EH (cell line): ENCODE results near the gene ENPP7.

Experiments used
- DNase-seq: peaks from one replicate; pipeline ENCODE4 v3.0.0-alpha.2; 2015; ENCODE audit warnings: low read depth

Gene ENPP7

GRCh38 chr17:79704691-79705090 is 26.1 kb upstream of the ENPP7 start:
- no peak for DNase-seq

DNA sequence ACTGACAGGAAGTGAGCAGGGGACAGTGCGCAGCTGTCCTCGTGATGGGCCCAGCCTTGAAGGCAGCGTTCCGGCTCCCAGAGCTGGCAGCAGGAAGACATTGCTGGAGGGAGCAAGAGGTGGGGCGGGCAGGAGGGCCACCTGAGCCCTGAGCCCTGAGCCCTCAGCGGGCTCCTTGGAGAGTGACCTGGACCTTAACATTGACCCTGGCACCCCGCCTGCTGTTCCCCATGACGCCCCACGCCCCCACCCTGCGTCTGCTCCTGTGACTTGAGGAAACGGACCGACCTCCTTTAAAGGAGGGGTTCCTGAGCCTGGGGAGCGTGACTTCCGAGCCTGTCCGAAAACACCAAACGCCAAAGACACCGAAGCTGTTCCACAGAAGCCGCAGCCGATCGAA is 25.1 kb upstream of the ENPP7 start:
- DNase-seq, result no peak

DNA sequence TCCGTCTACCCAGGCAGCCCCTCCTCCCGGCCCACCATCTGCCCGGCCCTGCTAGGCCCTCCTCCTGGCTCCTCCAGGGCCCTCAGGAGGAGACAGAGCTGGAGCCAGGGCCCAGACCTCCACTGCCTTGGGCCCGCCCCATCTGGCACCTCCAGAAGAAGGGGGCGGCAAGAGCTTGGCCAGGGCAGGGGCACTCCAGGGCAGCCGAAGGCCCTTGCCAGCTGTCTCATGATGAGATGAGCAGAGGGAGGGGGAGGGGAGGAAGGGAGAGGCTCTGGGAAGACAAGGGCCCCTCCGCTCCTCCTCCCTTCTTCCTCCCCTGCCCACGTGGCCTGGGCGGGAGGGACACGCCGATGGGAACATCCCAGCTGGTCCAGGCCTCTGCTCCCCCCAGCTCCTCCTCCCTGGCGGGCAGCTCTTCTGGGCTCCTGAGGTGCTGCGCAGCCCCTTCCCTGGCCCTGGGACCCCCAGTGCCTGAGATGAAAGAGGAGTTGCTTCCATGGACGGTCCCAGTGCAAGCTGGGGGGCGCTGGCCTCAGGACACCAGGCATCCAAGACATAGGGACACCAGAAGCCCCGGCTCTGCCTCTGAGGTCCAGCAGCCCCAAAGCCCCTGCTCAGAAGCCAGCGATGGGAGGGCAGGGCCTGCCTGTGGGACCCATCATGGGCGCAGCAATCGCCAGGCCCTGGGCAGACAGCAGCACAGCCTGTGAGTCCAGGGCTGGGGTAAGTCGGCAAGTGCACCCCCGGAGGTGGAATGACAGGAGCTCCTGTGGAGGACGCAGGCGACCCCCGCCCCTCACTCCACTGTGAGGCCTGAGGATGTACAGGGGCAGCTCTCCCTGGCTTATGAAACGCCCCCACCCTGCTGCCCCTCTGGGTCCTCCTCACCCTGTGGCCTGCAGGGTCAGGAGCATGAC is 23.6 kb upstream of the ENPP7 start:
- peak; percentile 41 for DNase-seq

- peak; percentile 51 for DNase-seq
These were observed 22.5 kb upstream of the ENPP7 start for GRCh38 chr17:79707931-79708891.

GRCh38 chr17:79711715-79712305 is 18.9 kb upstream of the ENPP7 start:
- peak; percentile 32 for DNase-seq

DNA sequence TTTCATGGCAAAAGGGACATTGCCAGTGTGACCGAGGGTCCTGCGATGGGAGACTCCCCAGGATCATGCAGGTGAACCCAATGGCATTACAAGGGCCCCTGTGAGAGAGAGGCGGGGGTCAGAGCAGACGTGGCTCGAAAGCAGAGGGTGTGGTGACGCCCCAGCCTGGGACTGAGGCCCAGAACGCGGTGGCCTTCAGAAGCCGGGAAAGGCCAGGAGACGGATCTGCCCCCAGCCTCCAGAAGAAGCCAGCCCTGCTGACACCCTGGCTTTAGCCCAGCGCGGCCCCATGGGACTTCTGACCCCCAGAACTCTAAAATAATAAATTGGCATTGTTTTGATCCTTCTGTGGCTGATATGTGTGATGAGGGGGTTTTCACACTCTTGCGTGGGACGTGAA is 17.4 kb upstream of the ENPP7 start:
- no peak for DNase-seq

DNA sequence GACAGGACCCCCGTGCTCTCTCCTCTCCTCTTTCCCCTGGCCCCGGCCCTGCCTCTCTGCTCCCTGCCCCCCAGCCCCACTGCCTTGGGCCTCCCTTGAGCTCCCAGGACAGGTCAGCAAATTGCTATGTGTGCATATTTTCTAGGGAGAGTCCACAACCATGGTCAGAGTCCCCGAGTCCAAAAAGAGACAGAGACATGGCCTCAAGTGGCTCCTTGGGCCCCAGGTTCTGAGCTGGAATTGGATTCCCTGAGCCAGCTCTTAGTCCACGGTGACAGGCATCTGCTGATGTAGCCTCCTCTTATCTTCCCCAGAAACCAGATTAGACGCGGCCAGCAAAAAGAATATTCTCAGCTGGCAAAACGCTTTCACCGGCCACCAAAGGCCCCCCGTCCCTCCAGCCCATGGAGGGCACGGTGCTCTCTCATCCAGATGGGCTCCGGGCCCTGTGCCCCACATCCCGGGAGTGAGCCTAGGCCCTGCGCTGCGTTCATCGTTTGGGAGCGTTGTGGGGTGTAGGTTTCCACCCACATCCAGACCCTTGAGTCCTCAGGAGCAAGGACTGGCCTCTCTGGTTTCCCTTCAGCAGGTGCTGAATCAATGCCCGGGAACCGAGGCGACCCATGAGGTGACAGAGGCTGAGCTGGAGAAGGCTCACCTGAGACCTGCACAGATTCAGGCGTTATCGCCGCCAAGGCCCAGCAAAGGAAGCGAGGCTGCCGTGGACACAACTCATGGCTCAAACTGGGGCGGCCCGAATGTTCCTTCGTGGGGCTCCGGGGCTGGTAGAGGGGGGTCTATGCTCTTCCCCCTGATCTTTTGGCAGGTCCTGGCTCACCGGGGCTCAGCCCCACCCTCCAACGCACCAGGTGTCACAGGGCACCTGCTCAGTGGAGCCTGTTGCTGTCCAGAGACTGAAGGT is 16.3 kb upstream of the ENPP7 start:
- DNase-seq, result no peak

DNA sequence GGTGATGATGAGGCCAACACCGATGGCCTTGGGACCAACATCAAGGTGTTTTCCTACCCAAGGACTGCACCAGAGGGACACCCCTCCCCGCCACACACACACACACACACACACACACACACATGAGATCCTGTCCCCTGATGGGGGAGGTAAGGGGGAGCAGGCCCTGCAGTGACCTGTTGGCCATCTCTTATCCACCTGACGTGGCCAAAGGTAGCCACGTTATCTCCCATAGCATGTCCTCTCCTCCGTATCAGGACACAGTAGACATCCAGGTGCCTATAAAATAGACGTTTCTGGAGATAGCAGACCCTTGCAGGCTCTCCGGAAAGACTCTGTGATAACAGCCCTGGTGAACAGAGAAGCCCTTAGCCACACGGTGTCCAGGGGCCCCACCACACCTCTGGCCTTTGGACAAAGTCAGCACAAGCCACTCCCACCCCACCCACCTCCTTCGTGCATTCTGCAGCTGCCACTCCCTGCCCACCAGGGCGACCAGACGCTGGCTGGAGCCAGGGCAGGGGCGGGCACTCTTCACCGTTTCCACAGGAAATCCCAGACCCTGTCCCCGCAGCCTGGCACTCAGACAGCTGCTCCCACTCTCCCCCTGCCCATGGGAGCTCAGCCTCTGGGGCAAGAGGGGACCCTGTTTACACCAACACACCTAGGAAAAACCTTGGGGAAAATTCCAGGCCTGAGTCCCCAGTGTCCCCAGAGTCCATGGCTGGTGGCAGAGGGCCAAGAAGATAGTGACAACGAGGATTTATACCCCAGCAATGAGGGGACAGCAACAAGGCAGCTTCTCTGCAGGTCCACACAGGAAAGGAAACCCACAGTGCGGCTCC is 15.4 kb upstream of the ENPP7 start:
- no peak for DNase-seq

GRCh38 chr17:79715943-79716797 is 14.6 kb upstream of the ENPP7 start:
- DNase-seq, result no peak

DNA sequence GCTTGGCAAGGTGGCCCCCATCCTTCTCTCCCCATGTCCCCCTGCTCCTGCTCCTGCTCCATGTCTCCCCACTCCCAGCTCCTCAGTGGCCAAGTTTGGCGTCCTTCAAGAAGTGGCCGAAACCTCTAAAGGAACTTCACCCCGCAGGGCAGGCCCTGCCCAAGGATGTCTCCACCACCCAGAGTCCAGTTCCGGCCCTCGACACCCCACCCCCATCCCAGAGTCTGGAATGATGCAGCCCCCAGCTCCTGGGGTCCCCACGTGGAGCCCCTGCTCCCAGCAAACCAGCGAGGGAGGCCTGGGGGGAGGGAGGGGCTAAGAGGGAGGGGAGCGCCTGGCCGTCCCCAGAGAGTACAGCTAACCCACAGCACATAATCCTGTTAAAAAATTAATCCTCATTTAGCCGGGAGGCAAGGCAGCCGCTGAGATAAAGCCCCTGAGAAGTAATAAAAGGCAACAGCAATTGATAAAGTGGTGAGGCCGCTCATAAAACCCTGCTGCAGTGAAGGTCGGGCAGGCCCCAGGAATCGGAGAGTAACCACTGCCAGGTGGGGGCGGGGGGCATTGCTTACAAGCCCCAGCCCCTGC is 9.9 kb upstream of the ENPP7 start:
- no peak for DNase-seq

GRCh38 chr17:79721993-79722671 is 8.6 kb upstream of the ENPP7 start:
- DNase-seq, result peak; percentile 4

- DNase-seq, result no peak
These were observed 8.0 kb upstream of the ENPP7 start for GRCh38 chr17:79722787-79723186.

- peak; percentile 89 for DNase-seq
These were observed 2.4 kb upstream of the ENPP7 start for GRCh38 chr17:79728169-79728907.

- no peak for DNase-seq
These were observed 1.8 kb upstream of the ENPP7 start for GRCh38 chr17:79728908-79729471.

DNA sequence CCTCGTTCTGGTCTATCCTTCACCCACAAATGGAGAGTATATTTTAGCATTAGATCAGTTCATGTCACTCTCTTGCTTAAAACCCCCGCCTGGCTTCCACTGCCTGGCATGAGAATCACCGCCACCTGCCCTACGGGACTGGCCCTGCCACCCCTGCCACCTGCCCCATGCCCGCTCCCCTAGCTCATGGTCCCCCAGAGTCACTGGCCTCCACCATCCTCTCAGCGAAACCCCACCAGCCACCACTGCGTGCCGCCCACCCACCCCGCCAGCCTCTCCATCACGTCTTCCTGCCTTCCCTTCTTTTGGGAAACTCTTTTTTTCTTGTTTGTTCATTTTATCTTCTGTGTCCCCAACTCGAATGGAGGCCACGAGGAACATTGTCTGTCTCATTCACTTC is 982 bp upstream of the ENPP7 start:
- DNase-seq, result no peak

GRCh38 chr17:79730437-79730768 is 340 bp upstream of the ENPP7 start:
- DNase-seq, result no peak

GRCh38 chr17:79732254-79732653 is 1.5 kb downstream of the ENPP7 start:
- no peak for DNase-seq
